ENCODE data around the gene SYTL5. TPM values are rescaled to one million over a fixed set of nuclear protein-coding genes. Genes with fewer than 3 reads are reported as not detected.

Gene SYTL5
- total RNA-seq, 1 donor from 2014 or later, result 2.7 TPM

DNA sequence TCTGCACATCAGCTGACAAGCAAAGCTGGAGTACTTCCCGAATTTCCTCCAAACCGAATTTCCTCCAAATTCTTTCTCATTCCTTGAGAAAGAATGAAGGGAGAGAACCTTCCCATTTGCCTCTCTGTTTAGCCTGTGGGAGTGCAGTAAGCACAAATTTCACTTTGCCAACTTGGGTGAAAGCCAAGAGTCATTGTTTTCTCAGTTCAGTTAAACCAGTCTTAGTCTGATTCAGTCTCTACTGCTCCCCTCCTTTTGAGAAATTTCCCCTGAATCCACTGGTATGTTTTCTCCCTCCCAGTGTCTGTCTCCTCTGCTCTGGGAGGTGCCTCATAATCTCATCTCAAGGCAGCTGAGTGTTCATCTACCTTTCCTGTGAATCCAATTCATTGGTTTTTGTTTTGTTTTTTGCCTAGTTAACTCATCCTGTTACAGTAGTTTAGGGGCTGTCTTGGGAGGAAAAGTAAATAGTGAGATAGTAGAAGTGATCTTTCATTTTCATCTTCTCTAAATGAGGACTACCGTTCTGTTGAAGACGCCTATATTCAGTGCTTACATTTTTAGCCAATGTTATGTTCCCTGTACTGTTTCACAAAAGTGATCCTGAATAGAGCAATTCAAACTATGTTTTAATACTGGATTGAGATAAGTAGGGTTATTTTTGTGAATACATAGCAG, 49.0 kb downstream of the SYTL5 start:
- H3K27ac Mint-ChIP-seq (ENCODE audit: unreplicated experiment), result peak overlapping the region; percentile 60
- H3K36me3 Mint-ChIP-seq (ENCODE audit: unreplicated experiment), result no peaks in the 10 kb centered on the region
- DNase-seq (ENCODE audit: extremely low spot score, unreplicated experiment), result no peak
- H3K4me3 Mint-ChIP-seq (ENCODE audit: unreplicated experiment), result peak overlapping the region; percentile 5
- TF ChIP-seq, protein P1, sequence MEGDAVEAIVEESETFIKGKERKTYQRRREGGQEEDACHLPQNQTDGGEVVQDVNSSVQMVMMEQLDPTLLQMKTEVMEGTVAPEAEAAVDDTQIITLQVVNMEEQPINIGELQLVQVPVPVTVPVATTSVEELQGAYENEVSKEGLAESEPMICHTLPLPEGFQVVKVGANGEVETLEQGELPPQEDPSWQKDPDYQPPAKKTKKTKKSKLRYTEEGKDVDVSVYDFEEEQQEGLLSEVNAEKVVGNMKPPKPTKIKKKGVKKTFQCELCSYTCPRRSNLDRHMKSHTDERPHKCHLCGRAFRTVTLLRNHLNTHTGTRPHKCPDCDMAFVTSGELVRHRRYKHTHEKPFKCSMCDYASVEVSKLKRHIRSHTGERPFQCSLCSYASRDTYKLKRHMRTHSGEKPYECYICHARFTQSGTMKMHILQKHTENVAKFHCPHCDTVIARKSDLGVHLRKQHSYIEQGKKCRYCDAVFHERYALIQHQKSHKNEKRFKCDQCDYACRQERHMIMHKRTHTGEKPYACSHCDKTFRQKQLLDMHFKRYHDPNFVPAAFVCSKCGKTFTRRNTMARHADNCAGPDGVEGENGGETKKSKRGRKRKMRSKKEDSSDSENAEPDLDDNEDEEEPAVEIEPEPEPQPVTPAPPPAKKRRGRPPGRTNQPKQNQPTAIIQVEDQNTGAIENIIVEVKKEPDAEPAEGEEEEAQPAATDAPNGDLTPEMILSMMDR (IDR thresholded peaks at IDR 0.05), result no peak
- H3K4me1 Mint-ChIP-seq (ENCODE audit: unreplicated experiment), result peaks cover 16% of the 10 kb centered on the region
- peaks cover 14% of the 10 kb centered on the region for H3K9me3 Mint-ChIP-seq (ENCODE audit: unreplicated experiment)
- no peaks in the 10 kb centered on the region for H3K27me3 Mint-ChIP-seq (ENCODE audit: unreplicated experiment)

DNA sequence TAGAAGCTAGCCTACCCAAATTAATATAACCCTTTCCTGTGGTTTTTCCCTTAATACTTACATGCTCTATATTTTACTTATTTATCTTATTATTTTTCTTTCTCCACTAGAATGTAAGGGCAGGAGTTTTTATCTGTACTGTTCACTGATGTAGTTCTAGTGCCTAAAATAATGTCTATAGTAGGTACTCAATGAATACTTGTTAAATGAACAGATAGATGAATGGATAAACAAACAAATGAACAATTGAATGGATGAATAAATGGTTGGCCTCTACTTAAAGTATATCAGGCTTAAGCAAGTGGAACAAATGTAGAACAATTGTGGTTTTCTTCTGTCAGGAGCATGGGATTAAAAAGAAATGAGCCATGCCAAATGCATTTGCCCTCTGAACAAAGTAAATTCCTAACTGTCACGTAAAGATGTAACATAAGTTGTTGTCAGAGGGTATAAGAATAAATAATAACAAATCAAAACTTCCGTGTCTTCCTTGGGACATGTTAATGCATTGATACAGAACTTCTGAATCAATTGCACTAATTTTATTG, 54.1 kb downstream of the SYTL5 start:
- DNase-seq (ENCODE audit: extremely low spot score, unreplicated experiment), result no peak
- Mint-ChIP-seq H3K27me3 (ENCODE audit: unreplicated experiment) (no peaks in the 10 kb centered on the region), H3K27ac (ENCODE audit: unreplicated experiment) (no peak overlapping the region), H3K36me3 (ENCODE audit: unreplicated experiment) (no peaks in the 10 kb centered on the region), H3K4me1 (ENCODE audit: unreplicated experiment) (peaks cover 5% of the 10 kb centered on the region), H3K4me3 (ENCODE audit: unreplicated experiment) (no peak overlapping the region), H3K9me3 (ENCODE audit: unreplicated experiment) (peaks cover 8% of the 10 kb centered on the region)
- TF ChIP-seq, protein P1 (IDR thresholded peaks at IDR 0.05), result no peak

DNA sequence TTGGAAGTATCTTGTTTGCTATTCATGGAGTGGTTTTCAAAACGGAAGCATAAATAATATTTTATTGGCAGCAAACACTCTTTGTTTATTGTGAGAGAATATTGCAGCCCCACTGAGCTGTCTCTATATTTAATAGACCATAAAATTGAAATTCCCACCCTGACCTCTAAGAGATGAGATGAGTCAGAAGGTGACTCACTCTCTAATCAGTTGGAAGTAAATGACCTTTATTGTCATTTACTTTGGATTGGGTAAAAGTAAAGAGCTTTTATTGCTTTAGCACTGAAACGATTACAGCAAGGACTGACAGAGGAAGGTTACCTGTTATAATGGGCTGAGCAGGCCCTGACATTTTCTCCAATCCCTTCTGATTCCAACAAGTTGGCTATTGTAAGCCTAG, 55.0 kb downstream of the SYTL5 start:
- DNase-seq (ENCODE audit: extremely low spot score, unreplicated experiment), result no peak
- H3K36me3 Mint-ChIP-seq (ENCODE audit: unreplicated experiment), result no peaks in the 10 kb centered on the region
- TF ChIP-seq, protein P1 (IDR thresholded peaks at IDR 0.05), result no peak
- peaks cover 4% of the 10 kb centered on the region for H3K4me1 Mint-ChIP-seq (ENCODE audit: unreplicated experiment)
- H3K9me3 Mint-ChIP-seq (ENCODE audit: unreplicated experiment), result peaks cover 5% of the 10 kb centered on the region
- no peaks in the 10 kb centered on the region for H3K27me3 Mint-ChIP-seq (ENCODE audit: unreplicated experiment)
- no peak overlapping the region for H3K4me3 Mint-ChIP-seq (ENCODE audit: unreplicated experiment)
- H3K27ac Mint-ChIP-seq (ENCODE audit: unreplicated experiment), result no peak overlapping the region

DNA sequence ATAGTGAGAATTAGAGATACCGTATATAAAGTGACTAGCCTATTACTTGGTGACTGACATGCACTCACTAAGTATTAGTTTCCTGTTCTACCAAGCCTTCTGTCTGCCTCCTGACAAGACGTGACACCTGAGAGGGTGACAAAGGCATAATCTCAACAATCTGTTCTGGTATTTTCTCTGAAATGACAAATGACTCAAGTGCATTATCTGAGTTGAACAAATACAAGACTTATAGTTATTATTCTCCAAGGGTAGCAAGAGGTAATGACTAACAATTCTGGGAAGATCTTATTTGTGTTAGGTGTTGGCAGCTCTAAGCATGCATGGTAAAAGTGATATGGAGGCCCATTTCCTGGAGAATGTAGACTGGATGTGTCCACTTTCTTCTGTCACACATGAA, 60.6 kb downstream of the SYTL5 start:
- TF ChIP-seq, protein P1 (IDR thresholded peaks at IDR 0.05), result no peak
- Mint-ChIP-seq H3K27ac (ENCODE audit: unreplicated experiment) (no peak overlapping the region), H3K4me1 (ENCODE audit: unreplicated experiment) (no peaks in the 10 kb centered on the region), H3K27me3 (ENCODE audit: unreplicated experiment) (no peaks in the 10 kb centered on the region), H3K9me3 (ENCODE audit: unreplicated experiment) (peaks cover 19% of the 10 kb centered on the region), H3K4me3 (ENCODE audit: unreplicated experiment) (no peak overlapping the region), H3K36me3 (ENCODE audit: unreplicated experiment) (no peaks in the 10 kb centered on the region)
- no peak for DNase-seq (ENCODE audit: extremely low spot score, unreplicated experiment)

DNA sequence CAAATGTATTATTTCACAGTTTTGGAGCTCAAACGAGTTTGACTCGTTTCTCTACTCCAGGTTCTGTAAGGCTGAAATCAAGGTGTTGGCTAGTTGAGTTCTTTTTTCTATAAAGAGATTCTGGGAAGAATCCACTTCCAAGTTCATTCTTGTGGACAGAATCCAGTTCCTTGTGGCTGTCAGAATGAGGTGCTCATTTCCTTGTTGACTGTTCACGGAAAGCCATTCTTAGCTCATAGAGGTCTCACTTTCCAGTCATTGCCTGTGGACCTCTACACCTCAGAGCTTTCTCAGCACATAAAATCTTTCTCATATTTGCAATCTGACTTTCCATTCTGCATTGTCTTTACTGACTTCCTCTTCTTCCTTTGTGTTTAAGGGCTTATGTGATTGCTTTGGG, 62.9 kb downstream of the SYTL5 start:
- Mint-ChIP-seq H3K27ac (ENCODE audit: unreplicated experiment) (no peak overlapping the region), H3K36me3 (ENCODE audit: unreplicated experiment) (no peaks in the 10 kb centered on the region), H3K27me3 (ENCODE audit: unreplicated experiment) (no peaks in the 10 kb centered on the region), H3K4me3 (ENCODE audit: unreplicated experiment) (no peak overlapping the region), H3K4me1 (ENCODE audit: unreplicated experiment) (no peaks in the 10 kb centered on the region), H3K9me3 (ENCODE audit: unreplicated experiment) (peaks cover 29% of the 10 kb centered on the region)
- DNase-seq (ENCODE audit: extremely low spot score, unreplicated experiment), result no peak
- TF ChIP-seq, protein P1 (IDR thresholded peaks at IDR 0.05), result no peak

Measured in osteocyte (in vitro differentiated cells).